LNCaP clone FGC (cell line): Measurements from ENCODE around the gene OSM.

Source experiments
- DNase-seq: peaks from one replicate; pipeline ENCODE4 v3.0.0-alpha.2; 2011; ENCODE audit warnings: low read depth
- H3K4me3 ChIP-seq: 2 replicates; pipeline ENCODE4 v1.5.1; 2011; ENCODE audit warnings: mild to moderate bottlenecking, low read depth, low read length, control low read depth
- TF ChIP-seq, protein P1 (sequence below): IDR thresholded peaks from 2 replicates; pipeline ENCODE4 v1.5.1; 2012; ENCODE audit warnings: mild to moderate bottlenecking; ENCODE audit not compliant: control insufficient read depth, insufficient read depth; ENCODE audit errors: extremely low read depth

The OSM gene

DNA sequence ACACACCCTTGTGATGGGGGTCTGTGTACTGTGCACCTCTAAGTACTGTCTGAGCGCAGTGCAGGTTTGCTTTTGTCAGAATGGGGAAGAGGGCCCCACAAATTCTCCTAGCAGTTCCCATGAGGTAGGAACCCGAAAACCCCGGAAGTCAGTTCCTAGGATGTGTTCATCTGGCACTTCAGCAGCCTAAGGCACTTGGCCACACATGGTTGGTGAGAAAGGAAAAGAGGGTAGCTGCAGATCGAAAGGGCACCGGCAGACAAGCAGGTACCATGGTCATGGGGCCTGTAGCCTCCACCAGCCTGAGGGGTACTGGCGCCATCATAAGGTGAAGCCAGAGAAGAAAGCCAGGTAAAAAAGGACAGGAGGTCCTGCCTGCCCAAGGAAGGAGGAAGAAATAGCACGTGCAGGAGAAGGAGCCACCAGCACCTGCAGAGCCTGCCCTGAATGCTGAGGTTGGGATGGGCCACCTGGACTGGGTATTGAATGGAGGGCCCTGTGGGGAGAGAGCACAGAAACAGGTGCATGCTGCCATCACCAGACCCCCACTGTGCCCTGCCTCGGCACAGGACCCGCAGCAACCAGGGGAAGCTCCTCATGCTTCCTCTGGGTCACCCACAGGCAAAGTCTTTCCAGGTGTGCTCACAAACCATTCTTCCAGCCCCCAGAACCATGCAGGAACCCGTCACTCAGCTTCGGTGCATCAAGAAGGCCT, 30.8 kb upstream of the OSM start:
- H3K4me3 ChIP-seq, result no peak overlapping the region
- no peak for DNase-seq
- TF ChIP-seq, protein P1, sequence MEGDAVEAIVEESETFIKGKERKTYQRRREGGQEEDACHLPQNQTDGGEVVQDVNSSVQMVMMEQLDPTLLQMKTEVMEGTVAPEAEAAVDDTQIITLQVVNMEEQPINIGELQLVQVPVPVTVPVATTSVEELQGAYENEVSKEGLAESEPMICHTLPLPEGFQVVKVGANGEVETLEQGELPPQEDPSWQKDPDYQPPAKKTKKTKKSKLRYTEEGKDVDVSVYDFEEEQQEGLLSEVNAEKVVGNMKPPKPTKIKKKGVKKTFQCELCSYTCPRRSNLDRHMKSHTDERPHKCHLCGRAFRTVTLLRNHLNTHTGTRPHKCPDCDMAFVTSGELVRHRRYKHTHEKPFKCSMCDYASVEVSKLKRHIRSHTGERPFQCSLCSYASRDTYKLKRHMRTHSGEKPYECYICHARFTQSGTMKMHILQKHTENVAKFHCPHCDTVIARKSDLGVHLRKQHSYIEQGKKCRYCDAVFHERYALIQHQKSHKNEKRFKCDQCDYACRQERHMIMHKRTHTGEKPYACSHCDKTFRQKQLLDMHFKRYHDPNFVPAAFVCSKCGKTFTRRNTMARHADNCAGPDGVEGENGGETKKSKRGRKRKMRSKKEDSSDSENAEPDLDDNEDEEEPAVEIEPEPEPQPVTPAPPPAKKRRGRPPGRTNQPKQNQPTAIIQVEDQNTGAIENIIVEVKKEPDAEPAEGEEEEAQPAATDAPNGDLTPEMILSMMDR, result no peak

DNA sequence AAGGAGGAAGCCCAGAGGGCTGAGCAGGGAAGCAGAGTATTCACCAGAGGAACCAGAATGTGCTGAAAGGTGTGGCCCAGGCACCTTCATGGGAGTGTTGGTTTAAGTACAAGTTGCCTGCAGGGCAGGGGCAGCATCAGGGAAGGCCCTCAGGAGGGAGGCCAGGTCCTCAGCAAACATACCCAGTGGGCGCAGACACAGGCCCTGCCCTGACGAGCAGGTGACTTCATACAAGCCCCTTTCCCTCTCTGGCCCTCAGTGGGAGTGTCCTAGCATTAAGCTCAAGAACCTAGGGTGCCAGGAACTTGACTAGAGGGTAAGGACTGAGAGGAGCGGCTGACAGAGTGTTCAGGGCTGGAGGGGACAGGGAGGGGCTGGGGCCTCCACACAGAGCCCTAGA, 30.2 kb upstream of the OSM start:
- no peak for DNase-seq
- no peak overlapping the region for H3K4me3 ChIP-seq
- TF ChIP-seq, protein P1, result no peak

DNA sequence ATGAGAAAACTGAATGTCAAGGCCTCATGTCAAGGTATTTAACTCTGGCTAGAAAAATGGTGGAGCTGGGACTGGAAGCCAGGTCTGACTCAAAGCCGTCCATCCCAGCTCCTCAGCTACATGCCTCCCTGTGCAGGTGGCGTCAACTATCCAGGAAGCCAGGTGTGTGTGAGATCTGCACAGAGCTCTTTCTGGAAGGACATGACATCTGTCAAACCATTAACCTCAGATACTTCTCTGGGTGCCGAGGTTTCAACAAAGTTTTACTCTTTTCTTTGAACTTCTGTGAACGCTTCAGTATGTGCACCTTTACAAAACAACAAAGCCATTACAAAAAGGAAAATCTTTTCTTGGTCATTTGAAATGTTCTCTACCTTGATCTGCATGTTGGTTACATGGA, 29.7 kb upstream of the OSM start:
- TF ChIP-seq, protein P1, result no peak
- no peak overlapping the region for H3K4me3 ChIP-seq
- DNase-seq, result no peak

DNA sequence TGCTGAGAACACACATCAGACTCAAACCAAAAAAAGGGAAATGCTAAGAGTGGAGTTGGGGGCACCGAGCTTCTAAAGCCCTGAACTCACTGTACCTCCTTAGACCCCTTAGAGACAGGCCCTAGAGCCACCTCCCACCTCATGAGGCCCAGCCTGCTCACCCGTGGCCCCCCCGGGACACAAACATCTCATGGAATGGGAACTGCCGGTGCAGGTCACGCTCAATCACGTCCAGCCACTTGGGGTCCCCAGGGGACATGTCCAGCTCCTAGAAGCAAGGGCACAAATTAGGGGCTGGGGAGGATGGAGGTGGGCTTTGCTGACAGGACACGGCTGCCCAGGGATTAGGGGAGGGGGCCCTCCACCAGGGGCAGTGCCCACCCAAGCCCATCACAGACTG, 28.9 kb upstream of the OSM start:
- TF ChIP-seq, protein P1, result no peak
- DNase-seq, result no peak
- H3K4me3 ChIP-seq, result no peak overlapping the region

DNA sequence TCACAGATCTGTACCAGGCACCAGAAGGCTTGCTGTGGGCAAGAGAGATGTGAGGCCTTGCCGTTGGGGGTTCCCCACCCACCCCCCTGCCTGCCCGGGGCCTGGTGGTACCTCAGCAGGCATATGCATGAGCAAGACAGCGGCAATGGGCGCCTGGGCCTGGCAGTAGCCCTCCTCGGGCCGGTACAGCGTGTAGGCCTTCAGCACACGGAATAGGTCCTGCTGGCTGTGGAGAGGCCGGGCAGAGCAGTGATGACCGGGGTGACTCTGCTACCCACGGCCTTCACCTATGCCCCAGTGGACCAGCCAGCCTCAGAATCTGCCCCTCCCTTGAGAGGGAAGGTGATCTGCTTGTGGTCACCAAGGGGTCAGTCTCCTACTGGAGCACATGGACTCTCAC, 28.2 kb upstream of the OSM start:
- DNase-seq, result no peak
- H3K4me3 ChIP-seq, result no peak overlapping the region
- TF ChIP-seq, protein P1, result no peak

DNA sequence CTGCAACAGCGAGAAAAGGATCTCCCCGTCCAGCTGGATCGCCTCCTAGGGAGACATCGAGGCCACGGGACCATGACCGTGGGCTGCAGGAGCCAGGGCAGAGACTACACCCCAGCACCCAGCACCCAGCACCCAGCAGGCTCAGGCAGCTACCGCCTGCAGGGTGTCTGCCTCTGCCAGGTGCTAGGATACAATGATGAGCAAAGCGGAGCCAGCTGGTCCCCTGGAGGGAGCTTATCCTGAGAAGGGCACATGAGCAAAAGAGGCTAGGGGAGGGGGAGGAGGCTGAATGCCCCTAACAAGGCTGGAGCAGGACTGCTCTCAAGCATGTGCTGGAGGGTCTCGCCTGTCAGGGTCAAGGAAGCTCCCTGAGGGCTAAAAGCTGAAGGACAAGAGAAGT, 27.4 kb upstream of the OSM start:
- H3K4me3 ChIP-seq, result no peak overlapping the region
- TF ChIP-seq, protein P1, result no peak

DNA sequence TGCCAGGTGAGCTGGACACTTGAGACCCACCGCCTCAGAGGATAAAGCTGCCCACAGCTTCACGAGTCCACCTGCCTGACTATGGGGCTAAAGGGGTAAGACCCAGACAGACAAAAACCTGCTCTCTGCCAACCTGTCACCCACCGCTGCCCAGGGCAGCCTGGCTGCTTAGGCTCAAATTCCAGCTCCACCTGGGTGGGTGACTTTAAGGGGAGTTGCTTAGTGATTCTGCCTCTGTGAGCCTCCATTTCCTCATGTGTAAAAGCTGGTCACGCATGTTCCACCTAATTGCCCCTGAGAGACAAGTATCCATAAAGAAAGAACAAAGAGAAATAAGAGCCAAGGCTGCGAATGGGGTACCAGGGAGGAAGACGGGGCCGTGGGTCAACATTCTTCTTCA, 26.4 kb upstream of the OSM start:
- DNase-seq, result no peak
- TF ChIP-seq, protein P1, result no peak
- H3K4me3 ChIP-seq, result no peak overlapping the region

More for the DNA sequence above, 27.4 kb upstream of the OSM start:
- no peak for DNase-seq
